Stomach (tissue), 4 donors: ENCODE measurements around the gene INA.

Experiments
- EP300 ChIP-seq: sonication (generic); formaldehyde crosslinking; IDR thresholded peaks from one replicate; pipeline ENCODE4 v1.6.1; 2017; ENCODE audit warnings: antibody characterized with exemption
- POLR2A ChIP-seq, 4 donors: fragments of 450-650 bp; IDR thresholded peaks; one replicate each; pipeline ENCODE4 v1.6.1; 2016; ENCODE audit warnings: antibody characterized with exemption in 4 of 4, control low read depth in 2 of 4, mild to moderate bottlenecking in 1 of 4, moderate library complexity in 1 of 4
- POLR2AphosphoS5 ChIP-seq, 3 donors: sonication (generic); formaldehyde crosslinking; IDR thresholded peaks; one replicate each; pipeline ENCODE4 v1.6.1; 2016; ENCODE audit warnings: antibody characterized with exemption in 3 of 3
- TF ChIP-seq, protein P1 (sequence below), 7 experiments: fragments of 450-650 bp in 4 of 7; fragments of 200-600 bp in 3 of 7; sonication (generic) in 3 of 7; IDR thresholded peaks; one replicate each; pipeline ENCODE4 v1.5.1; 2016 to 2019; ENCODE audit warnings: antibody characterized with exemption in 7 of 7, control low read depth in 2 of 7, mild to moderate bottlenecking in 1 of 7

DNA sequence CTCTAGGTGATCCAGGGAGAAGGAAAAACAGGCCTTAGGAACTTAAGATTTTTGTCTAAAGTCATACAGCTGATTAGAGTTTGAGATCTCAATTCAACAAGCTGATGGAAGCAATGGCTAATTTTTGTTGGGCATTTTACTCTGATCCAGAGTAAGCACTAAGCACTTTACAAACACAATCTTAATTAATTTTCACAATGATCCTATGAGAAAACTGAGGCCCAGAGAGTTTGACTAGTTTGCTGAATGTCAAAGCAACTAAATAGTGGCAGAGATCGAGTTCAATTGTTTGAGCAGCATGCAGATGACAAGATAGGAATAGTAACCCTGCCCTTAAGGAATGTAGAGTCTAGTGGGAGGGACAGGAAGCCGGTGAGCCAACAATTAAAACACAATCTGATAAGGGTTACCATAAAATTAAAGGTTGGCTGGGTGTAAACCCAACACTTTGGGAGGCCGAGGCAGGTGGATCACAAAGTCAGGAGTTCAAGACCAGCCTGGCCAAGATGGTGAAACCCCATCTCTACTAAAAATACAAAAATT is 44.7 kb upstream of the INA start:
- no peak for TF ChIP-seq POLR2A (IDR thresholded peaks at IDR 0.05)
- TF ChIP-seq, protein P1, sequence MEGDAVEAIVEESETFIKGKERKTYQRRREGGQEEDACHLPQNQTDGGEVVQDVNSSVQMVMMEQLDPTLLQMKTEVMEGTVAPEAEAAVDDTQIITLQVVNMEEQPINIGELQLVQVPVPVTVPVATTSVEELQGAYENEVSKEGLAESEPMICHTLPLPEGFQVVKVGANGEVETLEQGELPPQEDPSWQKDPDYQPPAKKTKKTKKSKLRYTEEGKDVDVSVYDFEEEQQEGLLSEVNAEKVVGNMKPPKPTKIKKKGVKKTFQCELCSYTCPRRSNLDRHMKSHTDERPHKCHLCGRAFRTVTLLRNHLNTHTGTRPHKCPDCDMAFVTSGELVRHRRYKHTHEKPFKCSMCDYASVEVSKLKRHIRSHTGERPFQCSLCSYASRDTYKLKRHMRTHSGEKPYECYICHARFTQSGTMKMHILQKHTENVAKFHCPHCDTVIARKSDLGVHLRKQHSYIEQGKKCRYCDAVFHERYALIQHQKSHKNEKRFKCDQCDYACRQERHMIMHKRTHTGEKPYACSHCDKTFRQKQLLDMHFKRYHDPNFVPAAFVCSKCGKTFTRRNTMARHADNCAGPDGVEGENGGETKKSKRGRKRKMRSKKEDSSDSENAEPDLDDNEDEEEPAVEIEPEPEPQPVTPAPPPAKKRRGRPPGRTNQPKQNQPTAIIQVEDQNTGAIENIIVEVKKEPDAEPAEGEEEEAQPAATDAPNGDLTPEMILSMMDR (IDR thresholded peaks at IDR 0.05): no peak
- no peak for TF ChIP-seq EP300
- no peak for TF ChIP-seq POLR2AphosphoS5 (IDR thresholded peaks at IDR 0.05)
